HepG2 (cell line): ENCODE results near the gene DCUN1D3. TPM values are rescaled to one million over a fixed set of nuclear protein-coding genes. Genes with fewer than 3 reads are reported as not detected.

Source experiments
- HMG20A ChIP-seq: IDR thresholded peaks from 2 replicates; pipeline ENCODE4 v1.6.1; 2016; ENCODE audit warnings: borderline replicate concordance
- HNF4G ChIP-seq, 2 experiments: sonication (generic) in 1 of 2; formaldehyde crosslinking in 1 of 2; IDR thresholded peaks; 2 replicates each; pipeline versions ENCODE4 v1.4.0 to v1.6.1; 2011 to 2020; ENCODE audit warnings: borderline replicate concordance in 2 of 2, low read depth in 2 of 2, mild to moderate bottlenecking in 2 of 2, low read length in 1 of 2, missing genetic modification reagents in 1 of 2, moderate library complexity in 1 of 2
- KDM6A ChIP-seq: IDR thresholded peaks from 2 replicates; pipeline ENCODE4 v1.6.1; 2016; ENCODE audit warnings: low read depth
- SMC3 ChIP-seq: IDR thresholded peaks from 2 replicates; pipeline ENCODE4 v1.6.1; 2011; ENCODE audit warnings: low read length, improper control_type of control experiment
- ZNF496 ChIP-seq: sonication (generic); formaldehyde crosslinking; IDR thresholded peaks from 2 replicates; pipeline ENCODE4 v1.8.1; 2023; ENCODE audit warnings: mild to moderate bottlenecking, moderate library complexity, missing genetic modification reagents; ENCODE audit not compliant: insufficient replicate concordance
- polyA plus RNA-seq, 8 experiments: library from polyadenylated mRNA; depleted of rRNA in 3 of 8; stranded (reverse) in 7 of 8; unstranded in 1 of 8; fragments of >200 nt; fragmentation: Illumina TruSeq in 4 of 8; extraction: Trizol in 4 of 8; gene quantifications; 2 replicates each; pipeline versions ENCODE4 v1.2.1 to v1.2.3, GENCODE V29; 2011 to 2016; ENCODE audit warnings: low read depth in 4 of 8, missing spikeins in 1 of 8, mixed read lengths in 1 of 8; ENCODE audit not compliant: insufficient read depth in 1 of 8
- total RNA-seq, 5 experiments: library from RNA; depleted of rRNA; stranded (reverse); fragments of >200 nt; fragmentation: Illumina TruSeq; extraction: Trizol; gene quantifications; 2 replicates each; pipeline ENCODE4 v1.2.3, GENCODE V29; 2016; ENCODE audit warnings: low read depth in 1 of 5
- TF ChIP-seq, protein P1 (sequence below): sonication (generic); formaldehyde crosslinking; conservative IDR thresholded peaks from 2 replicates; pipeline ENCODE4 v1.4.0; 2020; ENCODE audit warnings: missing genetic modification reagents
- TF ChIP-seq, protein P2 (sequence below): IDR thresholded peaks from 2 replicates; pipeline ENCODE4 v1.6.1; 2016
- TF ChIP-seq, protein P3 (sequence below): sonication (generic); formaldehyde crosslinking; IDR thresholded peaks from 2 replicates; pipeline ENCODE4 v1.5.1; 2020; ENCODE audit warnings: missing genetic modification reagents, mild to moderate bottlenecking, borderline replicate concordance
- TF ChIP-seq, protein P4 (sequence below): sonication (generic); formaldehyde crosslinking; IDR thresholded peaks from 2 replicates; pipeline ENCODE4 v1.5.0; 2020; ENCODE audit warnings: missing genetic modification reagents
- TF ChIP-seq, protein P5 (sequence below): sonication (generic); formaldehyde crosslinking; IDR thresholded peaks from 2 replicates; pipeline ENCODE4 v1.5.1; 2020; ENCODE audit warnings: mild to moderate bottlenecking, missing genetic modification reagents, borderline replicate concordance
- TF ChIP-seq, protein P6 (sequence below): sonication (generic); formaldehyde crosslinking; conservative IDR thresholded peaks from 2 replicates; pipeline ENCODE4 v1.4.0; 2020; ENCODE audit warnings: mild to moderate bottlenecking, missing genetic modification reagents, moderate library complexity

DCUN1D3 gene
- total and polyA plus RNA-seq, 2 of the 13 experiments (the other 11 are each of a cell fraction or from before 2014, with no cell fraction given): 5.0 to 19.3 TPM

DNA sequence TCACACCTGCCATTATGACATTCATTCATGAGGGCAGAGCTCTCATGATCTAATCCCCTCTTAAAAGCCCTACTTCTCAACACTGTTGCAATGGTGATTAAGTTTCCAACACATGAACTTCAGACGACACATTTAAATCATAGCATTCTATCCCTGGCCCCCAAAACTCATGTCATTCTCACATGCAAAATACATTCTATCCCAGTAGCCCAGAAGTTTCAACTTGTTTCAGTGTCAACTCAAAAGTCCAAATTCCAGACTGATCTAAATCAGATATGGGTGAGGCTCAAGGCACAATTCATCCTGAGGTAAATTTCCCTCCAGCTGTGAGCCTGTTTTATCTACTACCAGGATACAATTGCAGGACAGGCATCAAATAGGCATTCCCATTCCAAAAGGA, 25.6 kb upstream of the DCUN1D3 start (continued):
- TF ChIP-seq HNF4G (IDR thresholded peaks at IDR 0.05; ENCODE audit: borderline replicate concordance, low read depth, low read length) (peak; percentile 30; the same call in 1 of the 2 replicates), HNF4G (CRISPR knock-in tag; IDR thresholded peaks at IDR 0.05; ENCODE audit: borderline replicate concordance, low read depth) (no peak), KDM6A (CRISPR knock-in tag) (0 out of 2 replicates have a peak, but pooled peaks have one; percentile 16), HMG20A (CRISPR knock-in tag) (peak; percentile 28; the same call in 1 of the 2 replicates), ZNF496 (CRISPR knock-in tag) (no peak), SMC3 (peak; percentile 13; the same call in 1 of the 2 replicates)
- TF ChIP-seq, protein P1, sequence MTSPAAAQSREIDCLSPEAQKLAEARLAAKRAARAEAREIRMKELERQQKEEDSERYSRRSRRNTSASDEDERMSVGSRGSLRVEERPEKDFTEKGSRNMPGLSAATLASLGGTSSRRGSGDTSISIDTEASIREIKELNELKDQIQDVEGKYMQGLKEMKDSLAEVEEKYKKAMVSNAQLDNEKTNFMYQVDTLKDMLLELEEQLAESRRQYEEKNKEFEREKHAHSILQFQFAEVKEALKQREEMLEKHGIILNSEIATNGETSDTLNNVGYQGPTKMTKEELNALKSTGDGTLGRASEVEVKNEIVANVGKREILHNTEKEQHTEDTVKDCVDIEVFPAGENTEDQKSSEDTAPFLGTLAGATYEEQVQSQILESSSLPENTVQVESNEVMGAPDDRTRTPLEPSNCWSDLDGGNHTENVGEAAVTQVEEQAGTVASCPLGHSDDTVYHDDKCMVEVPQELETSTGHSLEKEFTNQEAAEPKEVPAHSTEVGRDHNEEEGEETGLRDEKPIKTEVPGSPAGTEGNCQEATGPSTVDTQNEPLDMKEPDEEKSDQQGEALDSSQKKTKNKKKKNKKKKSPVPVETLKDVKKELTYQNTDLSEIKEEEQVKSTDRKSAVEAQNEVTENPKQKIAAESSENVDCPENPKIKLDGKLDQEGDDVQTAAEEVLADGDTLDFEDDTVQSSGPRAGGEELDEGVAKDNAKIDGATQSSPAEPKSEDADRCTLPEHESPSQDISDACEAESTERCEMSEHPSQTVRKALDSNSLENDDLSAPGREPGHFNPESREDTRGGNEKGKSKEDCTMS (CRISPR knock-in tag): no peak
- TF ChIP-seq, protein P2, sequence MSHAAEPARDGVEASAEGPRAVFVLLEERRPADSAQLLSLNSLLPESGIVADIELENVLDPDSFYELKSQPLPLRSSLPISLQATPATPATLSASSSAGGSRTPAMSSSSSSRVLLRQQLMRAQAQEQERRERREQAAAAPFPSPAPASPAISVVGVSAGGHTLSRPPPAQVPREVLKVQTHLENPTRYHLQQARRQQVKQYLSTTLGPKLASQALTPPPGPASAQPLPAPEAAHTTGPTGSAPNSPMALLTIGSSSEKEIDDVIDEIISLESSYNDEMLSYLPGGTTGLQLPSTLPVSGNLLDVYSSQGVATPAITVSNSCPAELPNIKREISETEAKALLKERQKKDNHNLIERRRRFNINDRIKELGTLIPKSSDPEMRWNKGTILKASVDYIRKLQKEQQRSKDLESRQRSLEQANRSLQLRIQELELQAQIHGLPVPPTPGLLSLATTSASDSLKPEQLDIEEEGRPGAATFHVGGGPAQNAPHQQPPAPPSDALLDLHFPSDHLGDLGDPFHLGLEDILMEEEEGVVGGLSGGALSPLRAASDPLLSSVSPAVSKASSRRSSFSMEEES (CRISPR knock-in tag): 0 out of 2 replicates have a peak, but pooled peaks have one; percentile 19
- TF ChIP-seq, protein P3, sequence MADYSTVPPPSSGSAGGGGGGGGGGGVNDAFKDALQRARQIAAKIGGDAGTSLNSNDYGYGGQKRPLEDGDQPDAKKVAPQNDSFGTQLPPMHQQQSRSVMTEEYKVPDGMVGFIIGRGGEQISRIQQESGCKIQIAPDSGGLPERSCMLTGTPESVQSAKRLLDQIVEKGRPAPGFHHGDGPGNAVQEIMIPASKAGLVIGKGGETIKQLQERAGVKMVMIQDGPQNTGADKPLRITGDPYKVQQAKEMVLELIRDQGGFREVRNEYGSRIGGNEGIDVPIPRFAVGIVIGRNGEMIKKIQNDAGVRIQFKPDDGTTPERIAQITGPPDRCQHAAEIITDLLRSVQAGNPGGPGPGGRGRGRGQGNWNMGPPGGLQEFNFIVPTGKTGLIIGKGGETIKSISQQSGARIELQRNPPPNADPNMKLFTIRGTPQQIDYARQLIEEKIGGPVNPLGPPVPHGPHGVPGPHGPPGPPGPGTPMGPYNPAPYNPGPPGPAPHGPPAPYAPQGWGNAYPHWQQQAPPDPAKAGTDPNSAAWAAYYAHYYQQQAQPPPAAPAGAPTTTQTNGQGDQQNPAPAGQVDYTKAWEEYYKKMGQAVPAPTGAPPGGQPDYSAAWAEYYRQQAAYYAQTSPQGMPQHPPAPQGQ: no peak
- TF ChIP-seq, protein P4, sequence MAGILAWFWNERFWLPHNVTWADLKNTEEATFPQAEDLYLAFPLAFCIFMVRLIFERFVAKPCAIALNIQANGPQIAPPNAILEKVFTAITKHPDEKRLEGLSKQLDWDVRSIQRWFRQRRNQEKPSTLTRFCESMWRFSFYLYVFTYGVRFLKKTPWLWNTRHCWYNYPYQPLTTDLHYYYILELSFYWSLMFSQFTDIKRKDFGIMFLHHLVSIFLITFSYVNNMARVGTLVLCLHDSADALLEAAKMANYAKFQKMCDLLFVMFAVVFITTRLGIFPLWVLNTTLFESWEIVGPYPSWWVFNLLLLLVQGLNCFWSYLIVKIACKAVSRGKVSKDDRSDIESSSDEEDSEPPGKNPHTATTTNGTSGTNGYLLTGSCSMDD: no peak
- TF ChIP-seq, protein P5, sequence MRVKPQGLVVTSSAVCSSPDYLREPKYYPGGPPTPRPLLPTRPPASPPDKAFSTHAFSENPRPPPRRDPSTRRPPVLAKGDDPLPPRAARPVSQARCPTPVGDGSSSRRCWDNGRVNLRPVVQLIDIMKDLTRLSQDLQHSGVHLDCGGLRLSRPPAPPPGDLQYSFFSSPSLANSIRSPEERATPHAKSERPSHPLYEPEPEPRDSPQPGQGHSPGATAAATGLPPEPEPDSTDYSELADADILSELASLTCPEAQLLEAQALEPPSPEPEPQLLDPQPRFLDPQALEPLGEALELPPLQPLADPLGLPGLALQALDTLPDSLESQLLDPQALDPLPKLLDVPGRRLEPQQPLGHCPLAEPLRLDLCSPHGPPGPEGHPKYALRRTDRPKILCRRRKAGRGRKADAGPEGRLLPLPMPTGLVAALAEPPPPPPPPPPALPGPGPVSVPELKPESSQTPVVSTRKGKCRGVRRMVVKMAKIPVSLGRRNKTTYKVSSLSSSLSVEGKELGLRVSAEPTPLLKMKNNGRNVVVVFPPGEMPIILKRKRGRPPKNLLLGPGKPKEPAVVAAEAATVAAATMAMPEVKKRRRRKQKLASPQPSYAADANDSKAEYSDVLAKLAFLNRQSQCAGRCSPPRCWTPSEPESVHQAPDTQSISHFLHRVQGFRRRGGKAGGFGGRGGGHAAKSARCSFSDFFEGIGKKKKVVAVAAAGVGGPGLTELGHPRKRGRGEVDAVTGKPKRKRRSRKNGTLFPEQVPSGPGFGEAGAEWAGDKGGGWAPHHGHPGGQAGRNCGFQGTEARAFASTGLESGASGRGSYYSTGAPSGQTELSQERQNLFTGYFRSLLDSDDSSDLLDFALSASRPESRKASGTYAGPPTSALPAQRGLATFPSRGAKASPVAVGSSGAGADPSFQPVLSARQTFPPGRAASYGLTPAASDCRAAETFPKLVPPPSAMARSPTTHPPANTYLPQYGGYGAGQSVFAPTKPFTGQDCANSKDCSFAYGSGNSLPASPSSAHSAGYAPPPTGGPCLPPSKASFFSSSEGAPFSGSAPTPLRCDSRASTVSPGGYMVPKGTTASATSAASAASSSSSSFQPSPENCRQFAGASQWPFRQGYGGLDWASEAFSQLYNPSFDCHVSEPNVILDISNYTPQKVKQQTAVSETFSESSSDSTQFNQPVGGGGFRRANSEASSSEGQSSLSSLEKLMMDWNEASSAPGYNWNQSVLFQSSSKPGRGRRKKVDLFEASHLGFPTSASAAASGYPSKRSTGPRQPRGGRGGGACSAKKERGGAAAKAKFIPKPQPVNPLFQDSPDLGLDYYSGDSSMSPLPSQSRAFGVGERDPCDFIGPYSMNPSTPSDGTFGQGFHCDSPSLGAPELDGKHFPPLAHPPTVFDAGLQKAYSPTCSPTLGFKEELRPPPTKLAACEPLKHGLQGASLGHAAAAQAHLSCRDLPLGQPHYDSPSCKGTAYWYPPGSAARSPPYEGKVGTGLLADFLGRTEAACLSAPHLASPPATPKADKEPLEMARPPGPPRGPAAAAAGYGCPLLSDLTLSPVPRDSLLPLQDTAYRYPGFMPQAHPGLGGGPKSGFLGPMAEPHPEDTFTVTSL (CRISPR knock-in tag): peak; percentile 66; the same call in 1 of the 2 replicates
- TF ChIP-seq, protein P6, sequence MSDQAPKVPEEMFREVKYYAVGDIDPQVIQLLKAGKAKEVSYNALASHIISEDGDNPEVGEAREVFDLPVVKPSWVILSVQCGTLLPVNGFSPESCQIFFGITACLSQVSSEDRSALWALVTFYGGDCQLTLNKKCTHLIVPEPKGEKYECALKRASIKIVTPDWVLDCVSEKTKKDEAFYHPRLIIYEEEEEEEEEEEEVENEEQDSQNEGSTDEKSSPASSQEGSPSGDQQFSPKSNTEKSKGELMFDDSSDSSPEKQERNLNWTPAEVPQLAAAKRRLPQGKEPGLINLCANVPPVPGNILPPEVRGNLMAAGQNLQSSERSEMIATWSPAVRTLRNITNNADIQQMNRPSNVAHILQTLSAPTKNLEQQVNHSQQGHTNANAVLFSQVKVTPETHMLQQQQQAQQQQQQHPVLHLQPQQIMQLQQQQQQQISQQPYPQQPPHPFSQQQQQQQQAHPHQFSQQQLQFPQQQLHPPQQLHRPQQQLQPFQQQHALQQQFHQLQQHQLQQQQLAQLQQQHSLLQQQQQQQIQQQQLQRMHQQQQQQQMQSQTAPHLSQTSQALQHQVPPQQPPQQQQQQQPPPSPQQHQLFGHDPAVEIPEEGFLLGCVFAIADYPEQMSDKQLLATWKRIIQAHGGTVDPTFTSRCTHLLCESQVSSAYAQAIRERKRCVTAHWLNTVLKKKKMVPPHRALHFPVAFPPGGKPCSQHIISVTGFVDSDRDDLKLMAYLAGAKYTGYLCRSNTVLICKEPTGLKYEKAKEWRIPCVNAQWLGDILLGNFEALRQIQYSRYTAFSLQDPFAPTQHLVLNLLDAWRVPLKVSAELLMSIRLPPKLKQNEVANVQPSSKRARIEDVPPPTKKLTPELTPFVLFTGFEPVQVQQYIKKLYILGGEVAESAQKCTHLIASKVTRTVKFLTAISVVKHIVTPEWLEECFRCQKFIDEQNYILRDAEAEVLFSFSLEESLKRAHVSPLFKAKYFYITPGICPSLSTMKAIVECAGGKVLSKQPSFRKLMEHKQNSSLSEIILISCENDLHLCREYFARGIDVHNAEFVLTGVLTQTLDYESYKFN (CRISPR knock-in tag): peak; percentile 52
